Lower leg skin (tissue), 4 donors: ENCODE results near the gene CBFA2T3. TPM values are rescaled to one million over a fixed set of nuclear protein-coding genes. Genes with fewer than 3 reads are reported as not detected.
"Not testable (repeated sequence)": the region's sequence is repeated elsewhere in the genome, so short reads cannot be mapped to it uniquely, and the experiment has no call there.

Experiments used
- DNase-seq, 2 donors: peaks; one replicate each; pipeline ENCODE4 v3.0.0-alpha.2; 2019; ENCODE audit warnings: low spot score in 2 of 2
- H3K4me3 ChIP-seq: fragments of 200-600 bp; sonication (generic); 2 replicates; pipeline ENCODE4 v1.5.1; 2017; ENCODE audit warnings: mild to moderate bottlenecking, low read depth; ENCODE audit not compliant: poor library complexity, severe bottlenecking
- POLR2A ChIP-seq, 2 donors: fragments of 450-650 bp; IDR thresholded peaks; one replicate each; pipeline ENCODE4 v1.6.1; 2016 to 2017; ENCODE audit warnings: antibody characterized with exemption in 2 of 2, mild to moderate bottlenecking in 1 of 2, moderate library complexity in 1 of 2
- WGBS, 2 donors: methylation state at CpG; one replicate each; pipeline ENCODE4 v1.1.5; 2018; 5-methylcytosine and 5-hydroxymethylcytosine counted together
- intact Hi-C: fragments of 100-400 bp; cut with DNase I; formaldehyde crosslinking; loops from one replicate; pipeline ENCODE4 v1.15.0; 2023; ENCODE audit warnings: low total_unique reads
- total RNA-seq, 4 donors: library from RNA; depleted of rRNA; stranded (reverse); fragments of >200 nt; gene quantifications; one replicate each; pipeline ENCODE4 v1.1.0, GENCODE V29; 2016
- TF ChIP-seq, protein P1 (sequence below), 3 donors: fragments of 450-650 bp; IDR thresholded peaks; one replicate each; pipeline ENCODE4 v1.5.1; 2016; ENCODE audit warnings: antibody characterized with exemption in 3 of 3, mild to moderate bottlenecking in 3 of 3, moderate library complexity in 2 of 3

The CBFA2T3 gene
- total RNA-seq, 4 donors from 2014 or later: 0.93 to 4.4 (median 2.9) TPM

DNA sequence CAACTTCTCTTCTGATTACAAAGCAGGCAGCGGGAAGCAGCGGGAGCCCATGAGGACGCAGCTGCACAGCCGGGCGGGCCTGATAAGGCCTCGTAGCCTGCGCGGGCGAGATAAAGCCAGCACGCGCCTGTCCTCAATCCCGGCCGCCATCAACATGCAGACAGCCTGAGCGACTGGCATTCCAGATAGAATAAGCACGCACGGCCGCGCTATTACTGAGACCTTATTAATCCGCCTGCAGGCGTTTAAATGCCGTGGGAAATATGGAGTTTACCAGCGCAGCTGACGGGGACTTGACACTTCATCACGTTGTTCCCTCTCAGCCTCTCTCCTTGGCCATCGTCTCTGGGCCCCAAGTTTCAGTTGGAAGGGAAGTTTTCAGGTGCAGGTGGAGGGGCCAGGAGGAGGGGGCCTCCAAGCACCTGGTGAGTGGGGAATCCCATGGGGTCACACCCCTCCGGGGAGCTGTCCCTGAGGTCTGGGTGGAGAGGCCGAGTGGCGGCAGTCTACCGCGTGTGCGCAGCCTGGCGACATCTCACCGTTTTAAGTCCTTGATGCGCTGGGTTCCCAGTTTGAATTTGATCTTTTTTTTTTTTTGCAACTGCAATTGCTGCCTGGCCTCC lies 27.3 kb upstream of the CBFA2T3 start:
- intact Hi-C loops: no loop called here
- WGBS, 2 donors: 30 to 34% methylated on average over 34 of the region's 34 CpGs
- no peak for TF ChIP-seq POLR2A (IDR thresholded peaks at IDR 0.05)
- TF ChIP-seq, protein P1, sequence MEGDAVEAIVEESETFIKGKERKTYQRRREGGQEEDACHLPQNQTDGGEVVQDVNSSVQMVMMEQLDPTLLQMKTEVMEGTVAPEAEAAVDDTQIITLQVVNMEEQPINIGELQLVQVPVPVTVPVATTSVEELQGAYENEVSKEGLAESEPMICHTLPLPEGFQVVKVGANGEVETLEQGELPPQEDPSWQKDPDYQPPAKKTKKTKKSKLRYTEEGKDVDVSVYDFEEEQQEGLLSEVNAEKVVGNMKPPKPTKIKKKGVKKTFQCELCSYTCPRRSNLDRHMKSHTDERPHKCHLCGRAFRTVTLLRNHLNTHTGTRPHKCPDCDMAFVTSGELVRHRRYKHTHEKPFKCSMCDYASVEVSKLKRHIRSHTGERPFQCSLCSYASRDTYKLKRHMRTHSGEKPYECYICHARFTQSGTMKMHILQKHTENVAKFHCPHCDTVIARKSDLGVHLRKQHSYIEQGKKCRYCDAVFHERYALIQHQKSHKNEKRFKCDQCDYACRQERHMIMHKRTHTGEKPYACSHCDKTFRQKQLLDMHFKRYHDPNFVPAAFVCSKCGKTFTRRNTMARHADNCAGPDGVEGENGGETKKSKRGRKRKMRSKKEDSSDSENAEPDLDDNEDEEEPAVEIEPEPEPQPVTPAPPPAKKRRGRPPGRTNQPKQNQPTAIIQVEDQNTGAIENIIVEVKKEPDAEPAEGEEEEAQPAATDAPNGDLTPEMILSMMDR (IDR thresholded peaks at IDR 0.05): no peak
- DNase-seq: no peak
- H3K4me3 ChIP-seq: no peak overlapping the region

DNA sequence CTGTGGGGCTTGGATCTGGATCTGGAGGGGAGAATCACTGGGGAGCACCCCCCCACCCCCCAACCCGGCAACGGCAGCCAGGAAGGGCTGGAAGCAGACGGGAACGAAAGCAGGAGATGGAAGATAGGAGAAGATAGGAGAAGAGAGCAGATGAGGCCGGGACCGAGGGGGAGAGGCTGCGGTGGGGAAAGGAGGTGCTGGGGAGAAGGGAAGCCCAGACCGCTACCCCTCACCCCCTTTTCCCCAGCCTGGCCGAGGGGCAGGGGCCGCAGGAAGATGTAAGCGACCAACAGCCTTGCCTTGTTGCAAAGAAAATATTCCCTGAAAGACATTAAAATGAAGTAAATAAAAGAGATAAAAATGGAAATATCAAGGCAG lies 26.8 kb upstream of the CBFA2T3 start:
- intact Hi-C loops: no loop called here
- no peak overlapping the region for H3K4me3 ChIP-seq
- no peak for DNase-seq
- WGBS, 2 donors: 42 to 43% methylated on average over 11 of the region's 11 CpGs
- no peak for TF ChIP-seq POLR2A (IDR thresholded peaks at IDR 0.05)
- TF ChIP-seq, protein P1 (IDR thresholded peaks at IDR 0.05): no peak

DNA sequence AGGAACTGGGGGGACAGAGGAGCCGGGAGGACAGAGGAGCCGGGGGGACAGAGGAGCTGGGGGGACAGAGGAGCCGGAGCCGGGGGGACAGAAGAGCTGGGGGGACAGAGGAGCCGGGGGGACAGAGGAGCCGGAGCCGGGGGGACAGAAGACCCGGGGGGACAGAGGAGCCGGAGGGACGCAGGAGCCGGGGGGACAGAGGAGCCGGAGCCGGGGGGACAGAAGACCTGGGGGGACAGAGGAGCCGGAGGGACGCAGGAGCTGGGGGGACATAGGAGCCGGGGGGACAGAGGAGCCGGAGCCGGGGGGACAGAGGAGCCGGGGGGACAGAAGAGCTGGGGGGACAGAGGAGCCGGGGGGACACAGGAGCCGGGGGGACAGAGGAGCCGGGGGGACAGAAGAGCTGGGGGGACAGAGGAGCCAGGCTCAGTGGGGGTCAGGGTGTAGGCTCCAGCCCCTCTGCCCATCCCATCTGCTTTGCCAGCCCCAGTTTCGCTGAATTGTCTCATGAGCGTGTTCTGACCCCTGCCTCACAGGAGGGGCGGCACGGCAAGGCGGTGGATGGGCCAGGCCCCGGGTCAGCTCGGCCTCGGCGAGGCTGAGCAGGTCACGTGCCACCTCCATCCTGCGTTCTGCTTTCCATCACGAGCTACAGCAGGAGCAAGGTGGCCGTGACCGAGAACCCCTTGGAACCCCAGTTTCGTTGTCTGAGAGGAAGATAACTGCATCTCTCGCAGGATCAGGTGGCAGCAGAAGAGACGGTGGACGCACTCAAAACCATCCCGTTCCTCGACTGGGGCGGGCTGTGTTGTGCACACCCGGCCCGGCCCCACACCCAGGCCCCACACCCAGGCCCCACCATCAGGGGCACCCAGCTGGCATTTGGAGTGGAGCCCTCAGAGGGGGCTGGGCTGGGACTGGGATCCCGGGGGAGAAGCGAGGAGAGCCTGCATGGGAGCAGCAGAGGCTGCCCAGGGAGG lies 26.1 kb upstream of the CBFA2T3 start:
- no peak for DNase-seq
- WGBS, 2 donors: 61 to 64% methylated on average over 32 to 42 of the region's 47 CpGs
- no peak for TF ChIP-seq POLR2A (IDR thresholded peaks at IDR 0.05)
- intact Hi-C loops: no loop called here
- no peak overlapping the region for H3K4me3 ChIP-seq

DNA sequence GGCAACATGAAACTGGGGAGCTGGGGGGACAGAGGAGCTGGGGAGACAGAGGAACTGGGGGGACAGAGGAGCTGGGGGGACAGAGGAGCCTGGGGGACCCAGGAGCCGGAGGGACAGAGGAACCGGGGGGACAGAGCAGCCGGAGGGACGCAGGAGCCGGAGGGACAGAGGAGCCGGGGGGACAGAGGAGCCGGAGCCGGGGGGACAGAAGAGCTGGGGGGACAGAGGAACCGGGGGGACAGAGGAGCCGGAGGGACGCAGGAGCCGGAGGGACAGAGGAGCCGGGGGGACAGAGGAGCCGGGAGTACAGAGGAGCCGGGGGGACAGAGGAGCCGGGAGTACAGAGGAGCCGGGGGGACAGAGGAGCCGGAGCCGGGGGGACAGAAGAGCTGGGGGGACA lies 25.1 kb upstream of the CBFA2T3 start:
- WGBS, 2 donors: 86 to 89% methylated on average over 10 to 13 of the region's 19 CpGs
- H3K4me3 ChIP-seq, intact Hi-C loops, DNase-seq: not testable (repeated sequence)

DNA sequence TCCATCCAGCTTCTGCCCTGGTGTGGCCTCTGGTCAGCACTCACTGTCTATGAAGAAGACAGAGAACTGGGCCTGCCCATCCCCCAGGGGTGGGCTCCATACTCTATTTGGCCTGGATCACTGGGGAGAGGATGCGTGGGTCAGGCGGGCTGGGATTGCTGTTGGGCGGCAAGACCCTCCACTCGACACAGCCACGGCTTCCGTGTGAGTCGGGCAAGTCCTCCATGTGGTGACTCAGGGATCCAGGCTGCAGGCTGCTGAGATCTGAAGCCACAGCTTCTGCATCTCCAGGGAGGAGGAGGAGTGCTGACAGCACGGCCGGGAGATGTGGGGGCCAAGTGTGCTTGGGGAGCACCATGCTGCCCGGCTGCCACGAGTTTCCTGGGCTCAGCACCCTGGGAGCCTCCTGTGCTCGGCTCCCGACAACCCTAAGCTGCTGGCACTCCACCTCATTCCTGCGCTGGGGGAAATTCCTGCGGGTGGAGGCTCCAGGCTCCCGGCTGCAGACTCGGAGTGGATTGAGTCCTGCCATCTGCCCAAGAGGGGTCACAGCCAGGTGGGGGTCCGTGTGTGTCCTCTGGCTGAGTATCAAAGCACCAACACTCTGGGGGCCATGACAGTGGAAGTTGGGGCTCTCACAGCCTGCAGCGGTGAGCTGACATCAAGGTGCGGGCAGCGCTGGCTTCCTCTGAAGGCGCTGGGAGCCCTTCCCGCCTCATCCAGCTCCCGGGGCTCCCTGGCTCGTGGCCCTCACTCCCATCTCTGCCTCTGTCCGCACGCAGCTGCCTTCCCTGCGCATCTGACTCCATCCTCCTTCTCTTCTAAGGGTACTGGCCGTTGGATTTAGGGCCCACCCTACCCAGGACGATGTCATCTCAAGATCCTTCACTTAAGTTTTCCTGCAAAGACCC lies 24.4 kb upstream of the CBFA2T3 start:
- H3K4me3 ChIP-seq: no peak overlapping the region
- no peak for TF ChIP-seq POLR2A (IDR thresholded peaks at IDR 0.05)
- TF ChIP-seq, protein P1 (IDR thresholded peaks at IDR 0.05): no peak
- DNase-seq: no peak
- 48 to 58% methylated on average over 19 to 30 of the region's 30 CpGs for WGBS, 2 donors
- intact Hi-C loops: no loop called here

DNA sequence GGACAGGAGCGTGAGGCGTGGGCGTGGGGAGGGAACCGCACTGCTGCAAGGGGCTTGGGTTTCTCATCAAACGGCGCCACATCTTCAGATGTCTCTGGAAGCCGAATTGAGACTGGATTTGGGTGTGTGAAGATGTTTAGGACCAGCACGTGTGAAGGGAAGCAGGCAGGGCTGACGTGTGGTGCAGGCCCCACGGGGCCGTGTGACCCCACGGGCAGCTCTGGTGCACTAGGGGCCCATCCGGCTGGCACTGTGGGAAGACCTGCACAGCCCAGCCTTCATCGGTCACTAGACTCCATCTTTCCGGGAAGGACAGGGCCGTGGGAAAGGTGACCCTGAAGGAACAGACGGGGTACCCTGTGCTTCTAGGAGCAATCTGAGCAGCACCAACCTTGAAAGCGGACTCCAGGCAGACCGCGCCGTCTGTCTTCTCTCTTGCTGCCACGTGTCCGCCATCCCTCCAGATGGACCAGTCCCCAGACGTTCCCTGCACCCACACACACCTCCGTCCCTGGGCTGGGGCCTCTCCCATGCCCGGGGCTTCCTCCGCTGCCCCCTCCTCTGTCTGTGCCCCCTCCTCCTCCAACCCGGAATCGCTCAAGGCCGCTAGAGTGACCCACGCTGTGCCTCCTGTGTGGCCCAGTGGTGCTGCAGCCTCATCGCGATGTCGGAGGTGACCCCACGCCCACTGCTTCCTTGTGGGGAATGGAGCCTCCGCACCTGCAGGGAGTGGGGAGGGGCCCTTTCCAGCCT lies 23.4 kb upstream of the CBFA2T3 start:
- TF ChIP-seq POLR2A (IDR thresholded peaks at IDR 0.05): no peak
- TF ChIP-seq, protein P1 (IDR thresholded peaks at IDR 0.05): no peak
- WGBS, 2 donors: 80 to 86% methylated on average over 36 of the region's 36 CpGs
- H3K4me3 ChIP-seq: no peak overlapping the region
- intact Hi-C loops: no loop called here
- no peak for DNase-seq
